Measurements from ENCODE around the gene EAF2. TPM values are rescaled to one million over a fixed set of nuclear protein-coding genes. Genes with fewer than 3 reads are reported as not detected.

EAF2 gene
- total RNA-seq, 1 experiment from 2014 or later: 4.4 TPM

- no peak overlapping the region for H3K4me3 ChIP-seq (replicated peaks in 1 of 2; ENCODE audit: low read depth in 1 of 2, low read length in 2 of 2)
- H3K36me3 ChIP-seq (ENCODE audit: control insufficient read depth in 1 of 2, insufficient read depth in 2 of 2, low read length in 2 of 2): no peaks in the 10 kb centered on the region
- no peaks in the 10 kb centered on the region for H3K4me1 ChIP-seq (ENCODE audit: control insufficient read depth in 1 of 2, insufficient read depth in 2 of 2, low read length in 2 of 2)
- H3K27me3 ChIP-seq (ENCODE audit: insufficient read depth, low read length): no peaks in the 10 kb centered on the region
- ATAC-seq (no peak), DNase-seq (ENCODE audit: low read depth, low spot score) (no peak)
- no peaks in the 10 kb centered on the region for H4K20me1 ChIP-seq (ENCODE audit: insufficient read depth)
- TF ChIP-seq ELF1 (IDR thresholded peaks at IDR 0.05; ENCODE audit: borderline replicate concordance, low read depth) (no peak), ZFX (IDR thresholded peaks at IDR 0.05) (no peak), SRF (IDR thresholded peaks at IDR 0.05; ENCODE audit: low read depth) (no peak), POLR2A (IDR thresholded peaks at IDR 0.05; ENCODE audit: borderline replicate concordance, extremely low read depth, insufficient read depth, insufficient read length) (no peak), RAD21 (IDR thresholded peaks at IDR 0.05; ENCODE audit: low read depth) (no peak)
- ChIA-PET RAD21 (ENCODE audit: low non-redundant PET in 1 of 2, low total read pairs in 2 of 2, uncharacterized antibody in 2 of 2, unreplicated experiment in 2 of 2) (no interaction called here), POLR2A (no interaction called here), CTCF (no interaction called here)
- H3K4me2 ChIP-seq (ENCODE audit: low read length): no peak overlapping the region
- intact Hi-C loops (cut with micrococcal nuclease): loop anchor here (10.0 kb wide), 1 partner anchor 385 kb away; no protein-coding TSS in a partner anchor
- no peaks in the 10 kb centered on the region for H3K79me2 ChIP-seq (ENCODE audit: insufficient read depth, low read length)
- H3K27ac ChIP-seq (ENCODE audit: low read depth, low read length): no peak overlapping the region
- no peaks in the 10 kb centered on the region for H3K9me3 ChIP-seq (ENCODE audit: control insufficient read depth in 1 of 2, insufficient read depth in 1 of 2, low read depth in 1 of 2, low read length in 2 of 2)
- no peak overlapping the region for H3K9ac ChIP-seq (ENCODE audit: low read length)
- H2AFZ ChIP-seq (ENCODE audit: low read depth, low read length, poor library complexity, severe bottlenecking): no peak overlapping the region
- H3K9me2 ChIP-seq (ENCODE audit: insufficient read depth): no peaks in the 10 kb centered on the region
- BruUV-seq (replicated peaks): no TSS peak
Observed at GRCh38 chr3:121869736-121870135, 34.7 kb downstream of the EAF2 start.

GRCh38 chr3:121870717-121871116 lies 35.7 kb downstream of the EAF2 start:
- H3K36me3 ChIP-seq (ENCODE audit: control insufficient read depth in 1 of 2, insufficient read depth in 2 of 2, low read length in 2 of 2): no peaks in the 10 kb centered on the region
- no peak overlapping the region for H3K9ac ChIP-seq (ENCODE audit: low read length)
- no peak overlapping the region for H2AFZ ChIP-seq (ENCODE audit: low read depth, low read length, poor library complexity, severe bottlenecking)
- DNase-seq (ENCODE audit: low read depth, low spot score) (no peak), ATAC-seq (no peak)
- intact Hi-C loops (cut with micrococcal nuclease): loop anchor here (10.0 kb wide), 1 partner anchor 384 kb away; no protein-coding TSS in a partner anchor
- no peak overlapping the region for H3K4me2 ChIP-seq (ENCODE audit: low read length)
- CTCF ChIA-PET: no interaction called here
- POLR2A ChIA-PET: no interaction called here
- BruUV-seq (replicated peaks): no TSS peak
- no peaks in the 10 kb centered on the region for H3K27me3 ChIP-seq (ENCODE audit: insufficient read depth, low read length)
- H3K4me1 ChIP-seq (ENCODE audit: control insufficient read depth in 1 of 2, insufficient read depth in 2 of 2, low read length in 2 of 2): no peaks in the 10 kb centered on the region
- no peak overlapping the region for H3K4me3 ChIP-seq (replicated peaks in 1 of 2; ENCODE audit: low read depth in 1 of 2, low read length in 2 of 2)
- no peak overlapping the region for H3K27ac ChIP-seq (ENCODE audit: low read depth, low read length)
- no peaks in the 10 kb centered on the region for H3K9me3 ChIP-seq (ENCODE audit: control insufficient read depth in 1 of 2, insufficient read depth in 1 of 2, low read depth in 1 of 2, low read length in 2 of 2)
- no peaks in the 10 kb centered on the region for H3K9me2 ChIP-seq (ENCODE audit: insufficient read depth)
- no peaks in the 10 kb centered on the region for H4K20me1 ChIP-seq (ENCODE audit: insufficient read depth)
- RAD21 ChIA-PET (ENCODE audit: low non-redundant PET in 1 of 2, low total read pairs in 2 of 2, uncharacterized antibody in 2 of 2, unreplicated experiment in 2 of 2): no interaction called here
- no peaks in the 10 kb centered on the region for H3K79me2 ChIP-seq (ENCODE audit: insufficient read depth, low read length)
- TF ChIP-seq EZH2phosphoT487 (IDR thresholded peaks at IDR 0.05; ENCODE audit: borderline replicate concordance): no peak
- no peak for TF ChIP-seq POLR2A (IDR thresholded peaks at IDR 0.05; ENCODE audit: borderline replicate concordance, extremely low read depth, insufficient read depth, insufficient read length)
- TF ChIP-seq SRF (IDR thresholded peaks at IDR 0.05; ENCODE audit: low read depth): no peak
- TF ChIP-seq SP1 (IDR thresholded peaks at IDR 0.05; ENCODE audit: low read depth): no peak
- TF ChIP-seq ZFX (IDR thresholded peaks at IDR 0.05): no peak
- TF ChIP-seq EZH2 (IDR thresholded peaks at IDR 0.05): no peak
- no peak for TF ChIP-seq SIN3A (IDR thresholded peaks at IDR 0.05; ENCODE audit: low read depth)
- no peak for TF ChIP-seq FOSL1 (IDR thresholded peaks at IDR 0.05; ENCODE audit: low read depth)
- no peak for TF ChIP-seq JUND (IDR thresholded peaks at IDR 0.05)
- TF ChIP-seq TCF7L2 (IDR thresholded peaks at IDR 0.05; ENCODE audit: borderline replicate concordance, extremely low read depth, insufficient read depth, insufficient read length): no peak
- TF ChIP-seq ZBTB33 (IDR thresholded peaks at IDR 0.05; ENCODE audit: extremely low read depth, insufficient replicate concordance, low read length): no peak
- no peak for TF ChIP-seq POLR2AphosphoS5 (IDR thresholded peaks at IDR 0.05; ENCODE audit: low read depth, low read length)
- TF ChIP-seq RAD21 (IDR thresholded peaks at IDR 0.05; ENCODE audit: low read depth): no peak
- no peak for TF ChIP-seq CTCF (IDR thresholded peaks at IDR 0.05 in 2 of 3, conservative IDR thresholded peaks at IDR 0.05 in 1 of 3; ENCODE audit: borderline replicate concordance in 1 of 3, insufficient read depth in 1 of 3, low read depth in 2 of 3, low read length in 2 of 3)
- no peak for TF ChIP-seq CBX3 (IDR thresholded peaks at IDR 0.05; ENCODE audit: low read depth)
- TF ChIP-seq ATF3 (IDR thresholded peaks at IDR 0.05): no peak
